Coronary artery (tissue), 2 donors: ENCODE data around the gene KPNA3.

Source experiments
- DNase-seq: peaks from one replicate; pipeline ENCODE4 v3.0.0-alpha.2; 2017; ENCODE audit warnings: low spot score
- H3K27ac ChIP-seq, 2 donors: fragments of 200-600 bp; sonication (generic); one replicate each; pipeline ENCODE4 v1.5.1; 2016 to 2019
- H3K4me3 ChIP-seq: fragments of 200-600 bp; sonication (generic); 2 replicates; pipeline ENCODE4 v1.5.1; 2016; ENCODE audit warnings: mild to moderate bottlenecking, moderate library complexity
- TF ChIP-seq, protein P1 (sequence below): fragments of 200-600 bp; sonication (generic); IDR thresholded peaks from one replicate; pipeline ENCODE4 v1.5.1; 2019; ENCODE audit warnings: antibody characterized with exemption

KPNA3 gene

DNA sequence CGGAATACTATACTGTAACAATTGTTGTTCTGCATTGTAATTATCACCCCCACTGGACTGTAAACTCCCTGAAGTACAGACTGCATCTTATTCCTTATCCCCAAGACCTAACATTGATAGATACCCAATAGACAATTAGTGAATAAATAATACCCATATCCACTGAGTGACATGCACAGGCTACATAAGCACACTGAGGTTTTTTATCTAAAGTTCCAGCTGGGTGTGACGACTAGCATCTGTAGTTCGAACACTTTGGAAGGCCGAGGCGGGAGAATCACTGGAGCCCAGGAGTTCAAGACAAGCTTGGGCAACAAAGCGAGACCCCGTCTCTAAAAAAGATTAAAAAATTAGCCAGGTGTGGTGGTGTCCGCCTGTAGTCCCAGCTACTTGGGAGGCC is 2.5 kb downstream of the KPNA3 start:
- H3K4me3 ChIP-seq: no peak overlapping the region
- DNase-seq: no peak
- TF ChIP-seq, protein P1, sequence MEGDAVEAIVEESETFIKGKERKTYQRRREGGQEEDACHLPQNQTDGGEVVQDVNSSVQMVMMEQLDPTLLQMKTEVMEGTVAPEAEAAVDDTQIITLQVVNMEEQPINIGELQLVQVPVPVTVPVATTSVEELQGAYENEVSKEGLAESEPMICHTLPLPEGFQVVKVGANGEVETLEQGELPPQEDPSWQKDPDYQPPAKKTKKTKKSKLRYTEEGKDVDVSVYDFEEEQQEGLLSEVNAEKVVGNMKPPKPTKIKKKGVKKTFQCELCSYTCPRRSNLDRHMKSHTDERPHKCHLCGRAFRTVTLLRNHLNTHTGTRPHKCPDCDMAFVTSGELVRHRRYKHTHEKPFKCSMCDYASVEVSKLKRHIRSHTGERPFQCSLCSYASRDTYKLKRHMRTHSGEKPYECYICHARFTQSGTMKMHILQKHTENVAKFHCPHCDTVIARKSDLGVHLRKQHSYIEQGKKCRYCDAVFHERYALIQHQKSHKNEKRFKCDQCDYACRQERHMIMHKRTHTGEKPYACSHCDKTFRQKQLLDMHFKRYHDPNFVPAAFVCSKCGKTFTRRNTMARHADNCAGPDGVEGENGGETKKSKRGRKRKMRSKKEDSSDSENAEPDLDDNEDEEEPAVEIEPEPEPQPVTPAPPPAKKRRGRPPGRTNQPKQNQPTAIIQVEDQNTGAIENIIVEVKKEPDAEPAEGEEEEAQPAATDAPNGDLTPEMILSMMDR: no peak
- no peak overlapping the region for H3K27ac ChIP-seq

DNA sequence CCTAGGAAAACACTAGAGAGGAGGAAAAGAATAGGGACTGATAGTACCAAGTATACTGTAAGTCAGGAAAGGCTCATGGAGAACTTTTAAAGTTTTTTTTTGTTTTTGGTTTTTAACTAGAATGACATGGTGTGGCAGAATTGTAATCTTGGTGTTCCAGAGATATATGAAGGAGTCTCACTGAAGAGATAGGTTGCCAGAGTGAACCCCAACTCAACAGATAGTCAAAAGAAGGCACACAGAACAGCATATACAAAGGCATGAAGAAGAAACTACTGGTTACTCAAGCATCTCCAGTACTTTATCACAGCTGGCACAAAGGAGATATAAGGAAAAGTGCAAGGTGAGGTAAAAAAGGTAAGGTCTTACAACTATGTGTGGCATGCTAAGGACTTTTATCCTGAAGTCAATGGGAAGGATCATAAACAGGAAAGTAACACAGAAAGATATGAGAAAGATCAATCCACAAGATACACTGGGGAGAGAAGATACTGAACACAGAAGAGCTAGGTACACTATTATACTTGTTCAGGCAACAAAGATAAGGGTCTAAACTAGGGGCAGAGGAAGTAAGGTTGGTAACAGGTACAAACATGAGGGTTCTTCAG is 6.0 kb downstream of the KPNA3 start:
- no peak for DNase-seq
- TF ChIP-seq, protein P1: no peak
- Histone ChIP-seq H3K4me3 (no peak overlapping the region), H3K27ac (no peak overlapping the region)

DNA sequence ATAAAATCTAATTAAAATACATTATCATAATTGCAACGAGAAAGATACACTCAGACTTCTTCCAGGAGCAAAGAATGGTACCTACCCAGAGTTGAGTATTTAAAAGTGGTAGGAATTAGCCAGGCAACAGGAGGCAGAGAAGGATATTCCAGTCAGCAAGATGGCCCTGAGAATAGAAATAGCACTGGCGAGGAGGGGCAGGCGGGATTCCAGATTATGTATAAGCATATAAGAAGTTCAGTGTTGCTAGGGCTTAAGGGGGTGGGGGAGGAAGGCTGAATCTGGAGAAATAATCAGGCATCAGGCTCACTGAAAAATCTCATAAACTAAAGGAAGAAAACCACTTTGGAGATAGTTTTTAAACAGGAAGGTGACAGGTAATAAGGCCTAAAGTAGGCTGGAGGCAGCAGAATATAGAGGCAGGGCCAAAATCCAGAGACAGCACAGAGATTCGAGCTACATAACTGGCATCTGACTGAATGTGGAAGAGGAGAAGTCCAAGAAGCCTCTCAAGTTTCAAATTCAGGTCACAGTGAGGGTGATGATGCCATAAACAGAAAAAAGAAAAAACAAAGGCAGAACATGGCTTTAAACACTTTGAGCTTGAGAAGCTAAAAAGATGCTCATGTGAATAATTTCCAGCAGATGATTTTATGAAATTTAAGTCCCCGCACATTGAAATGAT is 7.5 kb downstream of the KPNA3 start:
- no peak overlapping the region for H3K27ac ChIP-seq

DNA sequence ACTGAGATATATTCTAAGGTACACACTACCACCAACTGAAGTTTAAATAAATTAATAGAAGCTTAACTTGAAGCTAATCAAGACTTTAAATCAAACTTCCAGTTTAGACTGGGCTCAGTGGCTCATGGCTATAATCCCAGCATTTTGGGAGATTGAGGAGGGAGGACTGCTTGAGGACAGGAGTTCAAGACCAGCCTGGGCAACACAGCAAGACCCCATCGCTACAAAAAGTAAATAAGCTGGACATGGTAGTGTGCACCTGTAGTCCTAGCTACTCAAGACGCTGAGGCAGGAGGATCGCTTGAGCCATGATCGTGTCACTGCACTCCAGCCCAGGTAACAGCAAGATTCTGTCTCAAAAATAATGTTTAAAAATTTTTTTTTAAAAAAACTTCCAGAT is 8.6 kb downstream of the KPNA3 start:
- DNase-seq: no peak
- Histone ChIP-seq H3K27ac (no peak overlapping the region), H3K4me3 (no peak overlapping the region)
- TF ChIP-seq, protein P1: no peak

More for the DNA sequence above, 7.5 kb downstream of the KPNA3 start:
- no peak for DNase-seq
- TF ChIP-seq, protein P1: no peak
- no peak overlapping the region for H3K4me3 ChIP-seq

DNA sequence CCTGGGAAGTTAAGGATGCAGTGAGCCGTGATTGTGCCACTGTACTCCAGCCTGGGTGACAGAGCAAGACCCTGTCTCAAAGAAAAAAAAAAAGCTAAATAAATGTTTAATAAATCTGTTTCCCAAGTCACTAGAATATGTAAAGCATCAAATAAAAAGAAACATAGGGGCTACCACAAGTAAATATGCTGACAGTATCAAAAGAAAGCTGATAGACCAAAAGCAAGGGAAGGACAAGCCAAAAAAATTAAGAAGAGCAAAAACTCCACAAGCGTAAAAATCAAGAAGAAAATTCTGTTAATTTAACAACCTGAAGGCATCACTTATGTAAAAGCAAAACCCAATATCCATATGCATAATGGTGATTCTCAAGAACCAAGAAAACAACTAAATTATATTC is 9.7 kb downstream of the KPNA3 start:
- TF ChIP-seq, protein P1: no peak
- no peak overlapping the region for H3K4me3 ChIP-seq
- no peak for DNase-seq
- H3K27ac ChIP-seq: no peak overlapping the region

DNA sequence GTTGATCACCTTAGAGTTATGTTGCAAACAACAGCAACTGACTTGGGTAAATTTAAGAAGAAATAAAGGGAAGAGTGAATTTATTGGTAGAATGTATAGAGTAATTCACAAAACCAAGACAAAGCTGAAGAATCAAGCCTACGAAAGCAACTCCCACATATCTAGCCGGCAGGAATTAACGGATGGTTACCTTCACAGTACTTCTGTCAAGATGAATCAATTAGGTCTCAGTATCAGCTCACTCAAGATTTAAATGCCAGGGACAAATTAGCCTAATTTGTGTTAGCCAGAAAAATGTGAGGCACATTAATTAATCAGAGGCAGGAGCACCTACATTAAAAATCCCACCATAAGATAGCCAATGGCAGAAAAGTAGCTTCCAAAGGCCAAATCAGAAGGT is 10.7 kb downstream of the KPNA3 start:
- TF ChIP-seq, protein P1: no peak
- no peak for DNase-seq
- Histone ChIP-seq H3K4me3 (no peak overlapping the region), H3K27ac (no peak overlapping the region)

DNA sequence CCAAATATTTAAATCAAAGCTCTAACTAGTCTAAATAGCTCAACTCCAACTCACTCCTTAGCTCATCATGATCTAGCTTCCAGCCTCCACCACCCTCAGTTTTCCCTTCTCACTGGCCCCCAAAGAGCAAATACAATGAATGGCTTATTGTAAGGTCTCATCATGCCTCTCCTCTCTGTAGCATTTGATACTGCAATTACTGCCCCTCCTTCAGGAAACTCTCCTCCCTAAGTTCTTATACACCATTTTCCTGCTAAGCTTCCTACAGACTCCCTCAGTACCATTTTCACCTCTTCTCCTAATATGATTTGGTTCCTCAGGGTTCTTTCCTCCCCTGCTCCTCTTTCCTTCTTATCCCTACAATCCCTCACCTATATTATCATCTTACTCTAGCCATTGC is 12.8 kb downstream of the KPNA3 start:
- TF ChIP-seq, protein P1: no peak
- Histone ChIP-seq H3K4me3 (no peak overlapping the region), H3K27ac (no peak overlapping the region)
- DNase-seq: no peak
